T-helper 1 cell treated with Interleukin-12 subunit alpha and Interleukin-12 subunit beta and Interleukin-4 antibody, amounts not matched to agents 30 μg/mL and 1 μg/mL, for 36 hours (primary cell): ENCODE data around the gene NF2.
"Not testable (repeated sequence)": the region's sequence is repeated elsewhere in the genome, so short reads cannot be mapped to it uniquely, and the experiment has no call there.

Experiments
- H3K27ac Mint-ChIP-seq: one replicate; pipeline ENCODE4 v1.8.0; 2021; ENCODE audit warnings: mild to moderate bottlenecking, mixed read lengths
- H3K27me3 Mint-ChIP-seq: one replicate; pipeline ENCODE4 v1.8.0; 2021; ENCODE audit warnings: low read depth, mixed read lengths
- H3K36me3 Mint-ChIP-seq: one replicate; pipeline ENCODE4 v1.8.0; 2021; ENCODE audit warnings: low read depth, mixed read lengths
- H3K4me1 Mint-ChIP-seq: one replicate; pipeline ENCODE4 v1.8.0; 2021; ENCODE audit warnings: low read depth, mixed read lengths
- H3K4me3 Mint-ChIP-seq: one replicate; pipeline ENCODE4 v1.8.0; 2021; ENCODE audit warnings: mild to moderate bottlenecking, moderate library complexity, mixed read lengths
- H3K9me3 Mint-ChIP-seq: one replicate; pipeline ENCODE4 v1.8.0; 2021; ENCODE audit warnings: mixed read lengths

NF2 gene

GRCh38 chr22:29603358-29604075 lies at the start of gene NF2:
Gene NF2 (plus strand): TSS chr22:29603633. CDS start chr22:29603999, 366 bp downstream.
- peaks cover 18% of the 10 kb centered on the region for H3K4me1 Mint-ChIP-seq
- H3K9me3 Mint-ChIP-seq: no peaks in the 10 kb centered on the region
- peak within 1 kb of the TSS; percentile 99 for H3K27ac Mint-ChIP-seq
- no peaks in the 10 kb centered on the region for H3K27me3 Mint-ChIP-seq
- peaks cover 8% of the 10 kb centered on the region for H3K36me3 Mint-ChIP-seq
- peak within 1 kb of the TSS; percentile 94 for H3K4me3 Mint-ChIP-seq

GRCh38 chr22:29555065-29555644 lies 48.3 kb upstream of the NF2 start:
- Mint-ChIP-seq H3K36me3 (peaks cover 20% of the 10 kb centered on the region), H3K4me1 (peaks cover 12% of the 10 kb centered on the region), H3K9me3 (no peaks in the 10 kb centered on the region), H3K27me3 (no peaks in the 10 kb centered on the region), H3K27ac (no peak overlapping the region), H3K4me3 (peak overlapping the region; percentile 19)

GRCh38 chr22:29559030-29559429 lies 44.4 kb upstream of the NF2 start:
- Mint-ChIP-seq H3K27me3 (no peaks in the 10 kb centered on the region), H3K4me1 (no peaks in the 10 kb centered on the region), H3K27ac (no peak overlapping the region), H3K36me3 (peaks cover 20% of the 10 kb centered on the region), H3K4me3 (no peak overlapping the region), H3K9me3 (no peaks in the 10 kb centered on the region)

GRCh38 chr22:29559853-29560252 lies 43.6 kb upstream of the NF2 start:
- H3K4me1 Mint-ChIP-seq: no peaks in the 10 kb centered on the region
- H3K27me3 Mint-ChIP-seq: no peaks in the 10 kb centered on the region
- no peak overlapping the region for H3K27ac Mint-ChIP-seq
- no peaks in the 10 kb centered on the region for H3K9me3 Mint-ChIP-seq
- no peak overlapping the region for H3K4me3 Mint-ChIP-seq
- H3K36me3 Mint-ChIP-seq: peaks cover 21% of the 10 kb centered on the region

- no peak overlapping the region for H3K27ac Mint-ChIP-seq
- H3K36me3 Mint-ChIP-seq: peaks cover 14% of the 10 kb centered on the region
- no peaks in the 10 kb centered on the region for H3K27me3 Mint-ChIP-seq
- H3K4me1 Mint-ChIP-seq: no peaks in the 10 kb centered on the region
- H3K4me3 Mint-ChIP-seq: no peak overlapping the region
- no peaks in the 10 kb centered on the region for H3K9me3 Mint-ChIP-seq
Measured at GRCh38 chr22:29563652-29564460, 39.6 kb upstream of the NF2 start.

GRCh38 chr22:29566513-29566912 lies 36.9 kb upstream of the NF2 start:
- not testable (repeated sequence) for H3K27ac Mint-ChIP-seq, H3K4me3 Mint-ChIP-seq, H3K27me3 Mint-ChIP-seq, H3K36me3 Mint-ChIP-seq, H3K9me3 Mint-ChIP-seq, H3K4me1 Mint-ChIP-seq

- H3K27me3 Mint-ChIP-seq: no peaks in the 10 kb centered on the region
- H3K4me1 Mint-ChIP-seq: no peaks in the 10 kb centered on the region
- peaks cover 9% of the 10 kb centered on the region for H3K36me3 Mint-ChIP-seq
- H3K4me3 Mint-ChIP-seq: no peak overlapping the region
- no peak overlapping the region for H3K27ac Mint-ChIP-seq
- H3K9me3 Mint-ChIP-seq: no peaks in the 10 kb centered on the region
Measured at GRCh38 chr22:29567338-29567737, 36.1 kb upstream of the NF2 start.

GRCh38 chr22:29569011-29569678 lies 34.3 kb upstream of the NF2 start:
- Mint-ChIP-seq H3K27ac (no peak overlapping the region), H3K4me1 (no peaks in the 10 kb centered on the region), H3K27me3 (no peaks in the 10 kb centered on the region), H3K9me3 (no peaks in the 10 kb centered on the region), H3K36me3 (peaks cover 9% of the 10 kb centered on the region), H3K4me3 (no peak overlapping the region)

GRCh38 chr22:29570456-29570855 lies 33.0 kb upstream of the NF2 start:
- peaks cover 7% of the 10 kb centered on the region for H3K36me3 Mint-ChIP-seq
- H3K4me3 Mint-ChIP-seq: no peak overlapping the region
- no peaks in the 10 kb centered on the region for H3K4me1 Mint-ChIP-seq
- no peaks in the 10 kb centered on the region for H3K27me3 Mint-ChIP-seq
- H3K9me3 Mint-ChIP-seq: no peaks in the 10 kb centered on the region
- H3K27ac Mint-ChIP-seq: no peak overlapping the region

GRCh38 chr22:29570912-29571549 lies 32.4 kb upstream of the NF2 start:
- peaks cover 7% of the 10 kb centered on the region for H3K36me3 Mint-ChIP-seq
- H3K4me1 Mint-ChIP-seq: no peaks in the 10 kb centered on the region
- no peak overlapping the region for H3K4me3 Mint-ChIP-seq
- no peaks in the 10 kb centered on the region for H3K9me3 Mint-ChIP-seq
- no peak overlapping the region for H3K27ac Mint-ChIP-seq
- H3K27me3 Mint-ChIP-seq: no peaks in the 10 kb centered on the region

GRCh38 chr22:29574762-29575450 lies 28.5 kb upstream of the NF2 start:
- Mint-ChIP-seq H3K4me3 (no peak overlapping the region), H3K9me3 (no peaks in the 10 kb centered on the region), H3K4me1 (peaks cover 2% of the 10 kb centered on the region), H3K27me3 (no peaks in the 10 kb centered on the region), H3K36me3 (peaks cover 2% of the 10 kb centered on the region), H3K27ac (no peak overlapping the region)

GRCh38 chr22:29578462-29579200 lies 24.8 kb upstream of the NF2 start:
- Mint-ChIP-seq H3K27ac (no peak overlapping the region), H3K9me3 (no peaks in the 10 kb centered on the region), H3K27me3 (no peaks in the 10 kb centered on the region), H3K4me1 (peaks cover 13% of the 10 kb centered on the region), H3K36me3 (no peaks in the 10 kb centered on the region), H3K4me3 (no peak overlapping the region)

- H3K9me3 Mint-ChIP-seq: no peaks in the 10 kb centered on the region
- H3K27me3 Mint-ChIP-seq: no peaks in the 10 kb centered on the region
- H3K36me3 Mint-ChIP-seq: no peaks in the 10 kb centered on the region
- H3K4me1 Mint-ChIP-seq: peaks cover 14% of the 10 kb centered on the region
- H3K27ac Mint-ChIP-seq: peak overlapping the region; percentile 87
- peak overlapping the region; percentile 94 for H3K4me3 Mint-ChIP-seq
Measured at GRCh38 chr22:29580200-29580810, 23.1 kb upstream of the NF2 start.
